Erythroblast (primary cell): ENCODE measurements around the gene PIK3CG.
"Not testable (repeated sequence)": the region's sequence is repeated elsewhere in the genome, so short reads cannot be mapped to it uniquely, and the experiment has no call there.

ENCODE experiments used
- GATA1 ChIP-seq: IDR thresholded peaks from 2 replicates; pipeline ENCODE4 v1.6.1; 2011; ENCODE audit warnings: low read depth, mild to moderate bottlenecking, control low read depth, low read length, moderate library complexity
- POLR2A ChIP-seq: IDR thresholded peaks from 2 replicates; pipeline ENCODE4 v1.6.1; 2011; ENCODE audit warnings: mild to moderate bottlenecking, low read length

- TF ChIP-seq POLR2A, GATA1: not testable (repeated sequence)
These were observed 34.2 kb upstream of the PIK3CG start for GRCh38 chr7:106830896-106831295.
